GM19395 (cell line): ENCODE results near the gene JADE3.
"Not testable (repeated sequence)": the region's sequence is repeated elsewhere in the genome, so short reads cannot be mapped to it uniquely, and the experiment has no call there.

Experiments used
- ATAC-seq: cut with Tn5 transposase; IDR thresholded peaks from one replicate; pipeline ENCODE4 v1.9.1; 2021; ENCODE audit warnings: mild to moderate bottlenecking, moderate library complexity; ENCODE audit not compliant: unreplicated experiment

JADE3 gene

GRCh38 chrX:46929439-46930261, 17.4 kb downstream of the JADE3 start:
- no peak for ATAC-seq

- no peak for ATAC-seq
These were observed 23.1 kb downstream of the JADE3 start for GRCh38 chrX:46935295-46935694.

DNA sequence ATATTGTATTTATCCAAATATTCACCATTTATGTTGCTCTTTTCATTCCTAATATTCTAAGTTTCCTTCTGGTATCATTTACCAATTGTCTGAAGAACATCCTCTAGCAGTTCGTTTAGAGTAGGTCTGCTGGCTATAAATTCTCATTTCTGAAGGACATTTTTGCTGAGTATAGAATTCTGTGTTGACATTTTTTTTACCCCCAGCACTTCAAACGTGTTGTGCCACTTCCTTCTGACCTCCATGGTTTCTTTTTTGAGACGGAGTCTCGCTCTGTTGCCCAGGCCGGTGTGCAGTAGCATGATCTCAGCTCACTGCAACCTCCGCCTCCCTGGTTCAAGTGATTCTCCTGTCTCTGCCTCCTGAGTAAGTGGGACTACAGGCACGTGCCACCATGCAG, 26.4 kb downstream of the JADE3 start:
- ATAC-seq, result no peak

- no peak for ATAC-seq
These were observed 29.1 kb downstream of the JADE3 start for GRCh38 chrX:46941341-46941740.

DNA sequence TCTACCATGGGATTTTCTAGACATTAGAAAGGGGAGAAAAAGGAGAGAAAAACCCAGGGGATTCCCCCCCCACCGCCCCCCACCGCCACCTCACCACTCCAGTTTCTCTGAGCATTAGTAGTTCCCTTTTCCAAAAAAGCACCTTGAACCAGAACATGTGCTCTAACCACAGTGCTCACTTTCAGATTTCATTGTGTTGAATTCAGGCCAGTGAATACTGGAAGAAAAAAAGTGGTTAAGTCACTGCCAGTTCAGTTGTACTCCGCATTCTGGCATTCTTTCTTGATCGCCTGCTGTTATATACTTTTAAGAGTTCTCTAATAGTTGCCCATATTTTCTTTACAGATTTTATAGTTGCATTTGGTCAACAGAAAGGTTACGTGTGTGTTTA, 40.9 kb downstream of the JADE3 start:
- ATAC-seq, result peak; percentile 75

DNA sequence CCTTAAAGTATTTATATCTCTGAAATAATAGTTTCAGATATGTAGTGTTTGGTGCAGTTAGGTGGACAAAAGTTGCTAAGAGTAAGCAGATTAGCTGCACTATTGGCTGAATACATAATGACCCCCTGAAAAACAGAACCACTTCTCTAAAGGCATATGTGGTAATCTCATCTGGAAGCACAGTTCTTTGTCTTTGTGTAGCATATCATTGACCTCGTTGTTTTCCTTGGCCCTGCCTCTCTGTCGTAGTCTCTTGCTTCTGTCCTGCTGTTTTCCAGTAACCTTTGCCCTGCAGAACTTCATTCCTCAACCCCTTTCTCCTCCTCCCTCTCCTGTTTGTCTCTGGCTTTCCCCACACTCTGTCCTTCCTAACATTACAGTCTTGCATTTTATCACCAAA, 41.4 kb downstream of the JADE3 start:
- ATAC-seq, result peak; percentile 47

DNA sequence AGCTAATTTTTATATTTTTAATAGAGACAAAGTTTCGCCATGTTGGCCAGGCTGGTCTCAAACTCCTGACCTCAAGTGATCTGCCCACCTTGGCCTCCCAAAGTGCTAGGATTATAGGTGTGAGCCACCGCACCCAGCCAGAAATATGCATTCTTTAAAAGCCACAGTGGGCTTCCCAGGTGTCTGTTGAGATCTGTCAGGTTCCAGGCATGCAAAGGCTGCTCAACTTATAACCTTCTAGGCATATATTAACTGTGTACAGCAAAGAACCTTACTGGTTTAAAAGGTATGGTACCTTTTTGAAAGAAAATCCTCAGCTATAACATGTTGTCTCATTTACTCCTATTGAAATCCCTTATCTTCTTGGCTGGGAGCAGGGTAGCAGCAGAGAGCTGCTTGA, 42.5 kb downstream of the JADE3 start:
- ATAC-seq, result no peak

GRCh38 chrX:46956589-46956988, 44.4 kb downstream of the JADE3 start:
- not testable (repeated sequence) for ATAC-seq

DNA sequence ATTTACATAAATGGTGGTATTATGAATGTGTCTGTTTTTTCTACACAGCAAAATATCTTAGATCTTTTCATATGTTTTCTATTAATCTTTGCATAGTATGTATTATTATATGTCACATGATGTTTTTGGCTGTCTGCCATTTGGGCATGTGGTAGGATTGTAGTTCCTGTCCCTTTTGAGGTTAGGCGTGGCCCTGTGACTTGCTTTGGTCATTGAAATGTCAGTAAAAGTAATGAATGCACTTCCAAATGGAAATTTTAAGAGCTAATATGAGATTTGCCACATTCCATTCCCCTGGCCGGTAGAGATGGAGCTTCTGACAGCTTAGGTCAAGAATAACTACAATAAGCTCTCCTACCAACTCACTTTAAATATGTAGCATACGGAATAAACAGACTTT, 45.1 kb downstream of the JADE3 start:
- no peak for ATAC-seq

- ATAC-seq, result no peak
These were observed 46.9 kb downstream of the JADE3 start for GRCh38 chrX:46959101-46959500.

GRCh38 chrX:46959985-46960700, 47.9 kb downstream of the JADE3 start:
- no peak for ATAC-seq

GRCh38 chrX:46961097-46961496, 48.9 kb downstream of the JADE3 start:
- no peak for ATAC-seq

DNA sequence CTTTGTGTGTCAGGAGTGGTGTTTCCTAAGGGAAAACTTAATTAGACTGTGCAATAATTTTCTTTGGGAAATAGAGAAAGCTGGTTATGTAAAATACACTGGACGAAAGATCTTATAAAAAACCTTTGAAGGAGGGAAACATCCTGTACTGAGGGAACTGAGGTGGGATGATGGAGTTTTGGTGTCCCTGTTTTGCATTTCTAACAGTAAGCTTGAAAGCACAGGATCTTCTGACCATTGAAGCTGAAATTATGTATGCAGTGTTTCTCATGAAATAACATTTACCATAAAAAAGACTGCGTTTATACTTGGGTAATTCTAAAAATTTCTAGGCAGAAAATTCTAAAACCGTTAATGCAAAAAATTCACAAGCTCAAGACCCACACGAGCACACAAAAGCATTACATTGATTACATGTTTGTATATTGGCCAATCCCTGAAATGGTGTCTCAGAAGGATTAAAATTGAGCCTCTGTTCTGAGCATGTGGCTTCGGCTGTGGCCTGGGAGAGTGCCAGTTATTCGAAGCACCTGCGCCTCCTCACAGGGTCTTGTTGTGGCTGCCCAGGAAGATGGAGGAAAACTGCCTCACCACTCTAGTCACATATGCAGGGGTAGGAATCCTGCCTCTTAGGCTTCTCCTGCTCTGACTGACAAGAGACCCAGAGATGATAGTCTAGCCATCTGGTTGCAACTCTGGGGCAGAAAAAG, 49.5 kb downstream of the JADE3 start:
- no peak for ATAC-seq

DNA sequence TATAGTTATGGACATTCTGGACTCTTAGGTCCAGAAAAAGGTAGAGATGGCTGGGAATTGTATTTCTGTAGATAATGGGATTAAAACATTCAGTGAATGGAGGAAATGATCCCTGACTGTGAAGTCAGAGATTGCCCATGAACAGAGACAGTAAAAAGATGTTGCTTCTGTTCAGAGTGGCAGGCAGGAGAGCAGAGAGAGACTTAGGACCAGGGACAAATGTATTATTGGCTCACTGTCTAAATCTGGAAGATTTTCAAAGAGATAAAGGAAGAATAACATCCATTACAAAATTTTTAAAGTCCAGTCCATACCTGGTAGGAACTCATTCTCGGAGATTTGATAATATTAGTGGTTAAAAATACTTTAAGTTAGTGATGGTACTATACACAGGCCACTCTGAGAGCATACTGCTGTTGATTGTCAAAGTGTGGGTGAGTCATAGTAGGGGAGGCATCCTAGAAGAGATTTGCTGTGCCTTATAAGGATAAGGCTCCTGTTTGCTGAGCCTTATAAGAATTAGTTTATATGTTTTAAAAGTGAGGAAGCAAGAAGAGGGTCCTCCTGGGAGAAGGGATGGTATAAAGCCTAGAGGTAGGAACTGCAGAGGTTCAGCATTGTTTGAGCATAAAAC, 53.0 kb downstream of the JADE3 start:
- no peak for ATAC-seq

DNA sequence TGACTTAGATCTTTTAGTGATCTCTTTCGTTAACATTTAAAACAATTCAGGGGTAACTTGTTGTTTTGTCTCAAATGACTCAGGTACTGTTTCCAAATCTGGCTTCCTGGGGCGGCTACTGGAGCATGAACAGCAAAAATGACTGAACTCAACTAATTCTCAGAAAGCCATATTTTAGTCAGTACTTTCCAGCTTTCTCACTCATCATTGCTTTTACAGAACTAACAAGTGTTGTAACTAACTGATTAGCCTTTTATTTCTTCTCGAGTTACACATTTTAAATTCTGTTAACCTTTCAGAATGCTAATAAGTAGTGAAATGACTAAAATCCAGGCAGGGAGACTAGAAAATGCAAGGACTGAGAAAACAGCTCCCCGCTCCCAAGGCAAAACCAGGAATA, 55.3 kb downstream of the JADE3 start:
- ATAC-seq, result peak; percentile 78

DNA sequence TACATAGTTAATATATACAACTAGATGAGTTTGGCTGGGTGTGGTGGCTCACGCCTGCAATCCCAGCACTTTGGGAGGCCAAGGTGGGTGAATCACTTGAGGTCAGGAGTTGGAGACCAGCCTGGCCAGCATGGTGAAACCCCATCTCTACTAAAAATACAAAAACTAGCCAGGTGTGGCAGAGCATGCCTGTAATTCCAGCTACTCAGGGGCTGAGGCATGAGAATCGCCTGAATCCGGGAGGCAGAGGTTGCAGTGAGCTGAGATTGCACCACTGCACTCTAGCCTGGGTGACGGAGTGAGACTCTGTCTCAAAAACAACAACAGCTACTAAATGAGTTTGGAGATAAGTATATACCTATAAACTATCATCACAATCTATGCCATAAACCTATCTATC, 64.8 kb downstream of the JADE3 start:
- ATAC-seq, result not testable (repeated sequence)

GRCh38 chrX:46978341-46979291, 66.4 kb downstream of the JADE3 start:
- ATAC-seq, result peak; percentile 82

GRCh38 chrX:46984705-46985104, 72.5 kb downstream of the JADE3 start:
- no peak for ATAC-seq

DNA sequence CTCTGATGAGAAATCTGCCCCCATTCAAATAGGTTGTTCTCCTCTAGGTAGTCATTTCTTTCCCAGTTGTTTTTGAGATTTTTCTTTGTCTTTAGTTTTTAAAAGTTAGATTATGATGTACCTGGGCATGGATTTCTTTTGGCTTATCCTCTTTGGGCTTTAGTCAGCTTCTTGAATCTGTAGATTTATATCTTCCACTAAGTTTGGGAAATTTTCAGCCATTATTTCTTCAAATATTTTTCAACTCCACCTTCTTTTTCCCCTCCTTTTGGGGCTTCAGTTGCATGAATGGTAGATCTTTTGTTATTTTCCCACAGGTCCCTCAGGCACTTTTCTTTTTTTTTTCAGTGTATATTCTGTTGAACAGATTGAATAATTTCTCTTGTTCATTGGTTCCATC, 77.3 kb downstream of the JADE3 start:
- no peak for ATAC-seq

DNA sequence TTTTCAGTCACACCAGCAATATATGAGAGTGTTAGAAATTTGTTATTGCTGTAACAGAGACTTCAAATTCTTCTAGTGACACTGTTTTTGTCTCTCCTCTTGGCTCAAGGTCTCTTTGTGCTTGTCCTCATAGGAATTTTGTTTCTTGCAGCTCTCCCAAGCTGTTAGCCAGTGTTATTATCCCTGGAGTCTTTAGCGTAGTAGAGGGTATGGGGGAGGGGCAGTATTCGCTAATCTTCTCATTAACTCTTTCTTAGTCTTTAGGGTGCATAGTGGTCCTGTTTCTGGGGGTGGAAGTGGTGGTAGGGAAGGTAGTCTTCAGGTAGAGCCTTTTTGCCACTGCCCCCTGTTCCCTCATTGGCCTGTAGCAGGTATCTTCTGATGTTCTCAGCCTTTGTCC, 79.4 kb downstream of the JADE3 start:
- ATAC-seq, result no peak
